NOMO-1 treated with DMSO at 0.1 percent for 48 hours (cell line): ENCODE results near the gene NAPA.
"Not testable (repeated sequence)": the region's sequence is repeated elsewhere in the genome, so short reads cannot be mapped to it uniquely, and the experiment has no call there.

ENCODE experiments used
- DNase-seq: peaks from one replicate; lab custom pipeline; 2025; ENCODE audit not compliant: unreplicated experiment; lab: John Stamatoyannopoulos, UW

NAPA gene

GRCh38 chr19:47487551-47488515, 27.0 kb downstream of the NAPA start:
- DNase-seq: no peak

GRCh38 chr19:47486900-47487299, 28.0 kb downstream of the NAPA start:
- no peak for DNase-seq

- DNase-seq: not testable (repeated sequence)
Observed at GRCh38 chr19:47486220-47486619, 28.6 kb downstream of the NAPA start.

GRCh38 chr19:47485210-47485609, 29.7 kb downstream of the NAPA start:
- DNase-seq: no peak

GRCh38 chr19:47483800-47484690, 30.8 kb downstream of the NAPA start, which contains the start of gene KPTN:
Gene KPTN, minus strand, starts transcription at chr19:47484219. Its CDS starts 59 bp downstream, at chr19:47484160.
- DNase-seq: peak; percentile 80

GRCh38 chr19:47483200-47483599, 31.7 kb downstream of the NAPA start:
- no peak for DNase-seq

GRCh38 chr19:47481460-47482052, 33.3 kb downstream of the NAPA start:
- no peak for DNase-seq

- DNase-seq: no peak
Observed at GRCh38 chr19:47480658-47481057, 34.2 kb downstream of the NAPA start.

GRCh38 chr19:47479701-47480503, 35.0 kb downstream of the NAPA start:
- DNase-seq: no peak

GRCh38 chr19:47476438-47476972, 38.4 kb downstream of the NAPA start:
- DNase-seq: no peak

- no peak for DNase-seq
Observed at GRCh38 chr19:47475465-47475864, 39.4 kb downstream of the NAPA start.

GRCh38 chr19:47473336-47473735, 41.5 kb downstream of the NAPA start:
- no peak for DNase-seq

GRCh38 chr19:47471733-47472457, 43.0 kb downstream of the NAPA start, which contains the start of gene SLC8A2:
Gene SLC8A2, minus strand, starts transcription at chr19:47471893. Its CDS starts 5,490 bp downstream, at chr19:47466403.
- DNase-seq: peak; percentile 12

- no peak for DNase-seq
Observed at GRCh38 chr19:47471381-47471732, 43.5 kb downstream of the NAPA start.

GRCh38 chr19:47470447-47471195, 44.2 kb downstream of the NAPA start:
- DNase-seq: no peak

- DNase-seq: no peak
Observed at GRCh38 chr19:47469719-47470118, 45.1 kb downstream of the NAPA start.

GRCh38 chr19:47469363-47469700, 45.5 kb downstream of the NAPA start:
- no peak for DNase-seq

GRCh38 chr19:47467914-47468313, 46.9 kb downstream of the NAPA start:
- no peak for DNase-seq

GRCh38 chr19:47465957-47466356, 48.9 kb downstream of the NAPA start:
- no peak for DNase-seq
